ENCODE measurements around the gene KIF1A. TPM values are rescaled to one million over a fixed set of nuclear protein-coding genes. Genes with fewer than 3 reads are reported as not detected.

The KIF1A gene
- total RNA-seq, 2 experiments from 2014 or later: not detected

DNA sequence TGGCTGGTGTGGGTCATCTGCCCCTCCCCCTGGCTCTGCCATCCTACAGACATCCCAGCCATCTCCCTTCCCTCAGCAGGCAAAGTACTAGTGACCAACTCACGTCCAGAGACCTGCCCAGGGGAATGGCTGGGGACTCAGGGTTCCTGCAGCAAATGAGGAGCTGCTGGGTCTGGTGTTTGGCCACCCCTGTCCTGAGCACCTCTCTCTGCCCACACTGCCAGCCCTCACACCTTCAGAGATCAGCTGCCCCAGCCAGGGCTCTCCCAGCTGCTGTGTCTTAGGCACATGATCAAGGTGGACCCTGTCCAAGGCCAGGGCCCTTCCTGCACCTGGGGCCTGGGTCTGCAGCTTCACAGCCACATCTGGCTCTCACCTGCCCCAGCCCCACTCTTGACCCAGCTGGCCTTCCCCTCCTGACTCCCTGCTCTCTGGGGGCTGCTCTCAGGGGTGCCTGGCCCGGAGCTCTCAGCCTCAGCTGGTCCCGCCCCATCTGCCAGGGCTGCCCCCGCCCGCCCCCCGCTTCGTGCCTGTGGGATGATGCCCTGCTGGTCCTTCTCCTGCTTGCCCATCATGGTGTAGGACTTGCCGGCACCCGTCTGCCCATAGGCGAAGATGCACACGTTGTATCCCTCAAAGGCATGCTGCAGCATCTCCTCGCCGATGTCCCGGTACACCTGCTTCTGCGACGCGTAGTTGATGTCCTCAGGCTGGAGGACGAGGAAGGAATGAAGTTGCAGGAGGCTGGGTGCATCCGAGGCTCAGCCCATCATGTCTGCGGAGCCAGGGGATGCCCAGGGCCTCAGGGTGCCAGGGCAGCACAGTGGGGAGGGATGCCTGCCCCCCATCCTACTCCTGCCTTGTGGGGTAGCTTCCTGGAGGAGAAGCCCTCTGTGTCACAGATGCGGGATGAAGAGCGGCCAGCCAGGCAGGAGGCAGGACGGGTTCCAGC, 32.2 kb downstream of the KIF1A start:
- Histone ChIP-seq H3K36me3 (ENCODE audit: insufficient read depth, low read length) (no peaks in the 10 kb centered on the region), H3K4me1 (ENCODE audit: insufficient read depth, low read length) (no peaks in the 10 kb centered on the region), H3K4me3 (ENCODE audit: low read length) (no peak overlapping the region), H3K9me3 (ENCODE audit: control insufficient read depth in 1 of 2, insufficient read depth in 1 of 2, low read length in 2 of 2) (no peaks in the 10 kb centered on the region), H3K27ac (ENCODE audit: low read depth in 1 of 2, low read length in 2 of 2) (no peak overlapping the region), H3K27me3 (ENCODE audit: control insufficient read depth in 1 of 2, insufficient read depth in 2 of 2, low read length in 2 of 2) (peaks cover 0 to 2% of the 10 kb centered on the region in 2 experiments)
- intact Hi-C loops (cut with DNase I, micrococcal nuclease): no loop called here
- Mint-ChIP-seq H3K4me1 (ENCODE audit: low read depth) (no peaks in the 10 kb centered on the region), H3K9me3 (no peaks in the 10 kb centered on the region), H3K36me3 (ENCODE audit: low read depth) (no peaks in the 10 kb centered on the region), H3K27ac (no peak overlapping the region), H3K4me3 (no peak overlapping the region), H3K27me3 (peaks cover 7% of the 10 kb centered on the region)
- ATAC-seq (ENCODE audit: poor library complexity) (no peak), DNase-seq (peak in 1 of 14 experiments; percentile 2)
- ChIA-PET POLR2A (no interaction called here), CTCF (no interaction called here)
- TF ChIP-seq, protein P1, sequence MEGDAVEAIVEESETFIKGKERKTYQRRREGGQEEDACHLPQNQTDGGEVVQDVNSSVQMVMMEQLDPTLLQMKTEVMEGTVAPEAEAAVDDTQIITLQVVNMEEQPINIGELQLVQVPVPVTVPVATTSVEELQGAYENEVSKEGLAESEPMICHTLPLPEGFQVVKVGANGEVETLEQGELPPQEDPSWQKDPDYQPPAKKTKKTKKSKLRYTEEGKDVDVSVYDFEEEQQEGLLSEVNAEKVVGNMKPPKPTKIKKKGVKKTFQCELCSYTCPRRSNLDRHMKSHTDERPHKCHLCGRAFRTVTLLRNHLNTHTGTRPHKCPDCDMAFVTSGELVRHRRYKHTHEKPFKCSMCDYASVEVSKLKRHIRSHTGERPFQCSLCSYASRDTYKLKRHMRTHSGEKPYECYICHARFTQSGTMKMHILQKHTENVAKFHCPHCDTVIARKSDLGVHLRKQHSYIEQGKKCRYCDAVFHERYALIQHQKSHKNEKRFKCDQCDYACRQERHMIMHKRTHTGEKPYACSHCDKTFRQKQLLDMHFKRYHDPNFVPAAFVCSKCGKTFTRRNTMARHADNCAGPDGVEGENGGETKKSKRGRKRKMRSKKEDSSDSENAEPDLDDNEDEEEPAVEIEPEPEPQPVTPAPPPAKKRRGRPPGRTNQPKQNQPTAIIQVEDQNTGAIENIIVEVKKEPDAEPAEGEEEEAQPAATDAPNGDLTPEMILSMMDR (IDR thresholded peaks at IDR 0.05): no peak

DNA sequence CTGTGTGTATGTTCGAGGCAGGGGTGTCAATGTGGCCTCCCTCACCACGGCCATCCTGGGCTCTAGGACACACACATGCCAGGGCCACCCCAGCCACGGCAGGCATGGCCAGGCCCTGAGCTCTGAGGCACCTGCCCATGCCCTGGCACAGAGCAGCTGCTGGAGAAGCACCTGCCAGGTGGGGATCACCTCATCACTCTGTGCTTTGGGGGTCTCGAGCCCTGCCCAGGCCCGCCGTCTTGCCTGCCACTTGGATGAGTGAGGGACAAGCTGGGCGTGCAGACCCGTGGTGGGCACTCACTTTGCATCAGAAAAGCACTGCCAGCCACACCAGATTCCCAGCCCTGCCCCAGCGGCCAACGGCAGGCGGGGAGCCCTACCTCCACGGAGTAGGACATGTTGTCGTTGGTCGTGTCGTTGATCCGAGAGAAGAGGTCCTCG, 33.1 kb downstream of the KIF1A start:
- POLR2A ChIA-PET: no interaction called here

DNA sequence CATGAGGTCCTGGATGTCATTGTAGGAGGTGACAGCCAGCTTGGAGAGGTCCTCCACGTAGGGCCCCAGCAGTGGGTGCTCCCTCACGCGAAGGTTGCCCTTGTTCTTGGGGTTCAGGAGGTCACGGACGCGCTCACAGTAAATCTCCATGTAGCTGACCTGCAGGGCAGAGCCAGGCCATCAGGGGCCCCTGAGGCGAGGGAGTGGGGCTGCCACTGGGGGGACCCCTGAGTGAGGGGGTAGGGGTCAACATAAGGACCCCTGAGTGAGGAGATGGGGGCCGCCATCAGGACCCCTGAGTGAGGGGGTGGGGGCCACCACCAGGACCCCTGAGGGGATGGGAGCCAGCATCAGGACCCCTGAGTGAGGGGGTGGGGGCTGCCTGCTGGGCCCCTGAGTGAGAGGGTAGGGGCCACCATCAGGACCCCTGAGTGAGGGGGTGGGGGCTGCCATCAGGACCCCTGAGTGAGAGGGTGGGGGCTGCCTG, 33.6 kb downstream of the KIF1A start:
- no peaks in the 10 kb centered on the region for H3K36me3 Mint-ChIP-seq (ENCODE audit: low read depth)
- H3K9me3 ChIP-seq (ENCODE audit: control insufficient read depth in 1 of 2, insufficient read depth in 1 of 2, low read length in 2 of 2): peaks cover 0 to 8% of the 10 kb centered on the region in 2 experiments
- H3K9me3 Mint-ChIP-seq: no peaks in the 10 kb centered on the region
- ATAC-seq (ENCODE audit: poor library complexity) (no peak), DNase-seq (peak in 1 of 14 experiments; percentile 3)
- no peaks in the 10 kb centered on the region for H3K4me1 ChIP-seq (ENCODE audit: insufficient read depth, low read length)
- H3K4me1 Mint-ChIP-seq (ENCODE audit: low read depth): no peaks in the 10 kb centered on the region
- peaks cover 7% of the 10 kb centered on the region for H3K27me3 Mint-ChIP-seq
- H3K27me3 ChIP-seq (ENCODE audit: control insufficient read depth in 1 of 2, insufficient read depth in 2 of 2, low read length in 2 of 2): peaks cover 0 to 2% of the 10 kb centered on the region in 2 experiments
- no peaks in the 10 kb centered on the region for H3K36me3 ChIP-seq (ENCODE audit: insufficient read depth, low read length)
- TF ChIP-seq, protein P1 (IDR thresholded peaks at IDR 0.05): no peak
- no peak overlapping the region for H3K27ac ChIP-seq (ENCODE audit: low read depth in 1 of 2, low read length in 2 of 2)
- ChIA-PET POLR2A (no interaction called here), CTCF (interaction anchor here (0.5 kb wide), 1 partner anchor 165 kb away, joined by 4 read pairs; no protein-coding TSS in a partner anchor)
- H3K4me3 ChIP-seq (ENCODE audit: low read length): no peak overlapping the region
- H3K4me3 Mint-ChIP-seq: no peak overlapping the region
- H3K27ac Mint-ChIP-seq: no peak overlapping the region
- intact Hi-C loops (cut with DNase I, micrococcal nuclease): no loop called here

More for the DNA sequence above, 33.1 kb downstream of the KIF1A start:
- TF ChIP-seq, protein P1 (IDR thresholded peaks at IDR 0.05): no peak
- CTCF ChIA-PET: interaction anchor here (0.5 kb wide), 1 partner anchor 166 kb away, joined by 4 read pairs; no protein-coding TSS in a partner anchor
- Mint-ChIP-seq H3K36me3 (ENCODE audit: low read depth) (no peaks in the 10 kb centered on the region), H3K27ac (no peak overlapping the region), H3K4me1 (ENCODE audit: low read depth) (no peaks in the 10 kb centered on the region), H3K4me3 (no peak overlapping the region), H3K27me3 (peaks cover 7% of the 10 kb centered on the region), H3K9me3 (no peaks in the 10 kb centered on the region)
- ATAC-seq (ENCODE audit: poor library complexity) (no peak), DNase-seq (peak in 1 of 14 experiments; percentile 3)
- Histone ChIP-seq H3K4me3 (ENCODE audit: low read length) (no peak overlapping the region), H3K36me3 (ENCODE audit: insufficient read depth, low read length) (no peaks in the 10 kb centered on the region), H3K27me3 (ENCODE audit: control insufficient read depth in 1 of 2, insufficient read depth in 2 of 2, low read length in 2 of 2) (peaks cover 0 to 2% of the 10 kb centered on the region in 2 experiments), H3K4me1 (ENCODE audit: insufficient read depth, low read length) (no peaks in the 10 kb centered on the region), H3K27ac (ENCODE audit: low read depth in 1 of 2, low read length in 2 of 2) (no peak overlapping the region), H3K9me3 (ENCODE audit: control insufficient read depth in 1 of 2, insufficient read depth in 1 of 2, low read length in 2 of 2) (peaks cover 0 to 3% of the 10 kb centered on the region in 2 experiments)
- intact Hi-C loops (cut with DNase I, micrococcal nuclease): no loop called here
